OCI-LY3 (cell line): ENCODE results near the gene ABHD12.
"Not testable (repeated sequence)": the region's sequence is repeated elsewhere in the genome, so short reads cannot be mapped to it uniquely, and the experiment has no call there.

Source experiments
- H2AFZ ChIP-seq: fragments of 200-600, 300-600 bp; shearing (Covaris generic); 2 replicates; pipeline ENCODE4 v1.6.0; 2014; ENCODE audit warnings: antibody characterized with exemption, low read depth, low read length
- H3K27ac ChIP-seq: fragments of 200-600, 300-600 bp; sonication (generic); 2 replicates; pipeline ENCODE4 v1.5.1; 2014; ENCODE audit warnings: mild to moderate bottlenecking, low read length, moderate library complexity, mixed read lengths
- H3K27me3 ChIP-seq: fragments of 200-600, 300-600 bp; sonication (generic); 2 replicates; pipeline ENCODE4 v1.6.1; 2014; ENCODE audit warnings: low read depth, low read length, mixed read lengths
- H3K36me3 ChIP-seq: fragments of 200-600, 300-600 bp; sonication (generic); replicated peaks from 2 replicates; pipeline ENCODE3; 2014; ENCODE audit warnings: low read depth, low read length, mixed read lengths
- H3K4me1 ChIP-seq: fragments of 300-600, 200-600 bp; sonication (generic); 2 replicates; pipeline ENCODE4 v1.6.1; 2014; ENCODE audit warnings: low read length, mixed read lengths
- H3K4me2 ChIP-seq: fragments of 200-600, 300-600 bp; sonication (generic); 2 replicates; pipeline ENCODE4 v1.6.1; 2014; ENCODE audit warnings: low read length, mixed read lengths
- H3K4me3 ChIP-seq: fragments of 300-600, 200-600 bp; sonication (generic); 2 replicates; pipeline ENCODE4 v1.5.1; 2014; ENCODE audit warnings: antibody characterized with exemption, mild to moderate bottlenecking, low read length, moderate library complexity
- H3K79me2 ChIP-seq: fragments of 300-600, 200-600 bp; shearing (Covaris generic); 2 replicates; pipeline ENCODE4 v1.6.1; 2014; ENCODE audit warnings: mild to moderate bottlenecking, low read length, mixed read lengths
- H3K9ac ChIP-seq: fragments of 300-600, 200-600 bp; shearing (Covaris generic); 2 replicates; pipeline ENCODE4 v1.6.0; 2014; ENCODE audit warnings: mild to moderate bottlenecking, low read length, moderate library complexity
- H3K9me3 ChIP-seq: fragments of 200-600, 300-600 bp; shearing (Covaris generic); 2 replicates; pipeline ENCODE4 v1.6.1; 2014; ENCODE audit warnings: low read length, mixed read lengths; ENCODE audit not compliant: insufficient read depth
- H4K20me1 ChIP-seq: fragments of 200-600, 300-600 bp; sonication (generic); 2 replicates; pipeline ENCODE4 v1.6.1; 2016; ENCODE audit warnings: low read length, mixed read lengths; ENCODE audit not compliant: insufficient read depth
- CTCF ChIP-seq: fragments of 200-600, 300-600 bp; sonication (generic); IDR thresholded peaks from 2 replicates; pipeline ENCODE4 v1.5.1; 2014; ENCODE audit warnings: antibody characterized with exemption, low read length, low read depth
- EZH2phosphoT487 ChIP-seq: fragments of 200-600 bp; shearing (Covaris generic); IDR thresholded peaks from 2 replicates; pipeline ENCODE4 v1.6.1; 2018; ENCODE audit warnings: antibody characterized with exemption, mixed run types, low read depth

Gene ABHD12

GRCh38 chr20:25408170-25408547, 17.5 kb upstream of the ABHD12 start:
- H3K79me2 ChIP-seq: peaks cover 56% of the 10 kb centered on the region
- peak overlapping the region; percentile 90 for H3K4me2 ChIP-seq
- peak overlapping the region; percentile 93 for H2AFZ ChIP-seq
- H3K4me3 ChIP-seq: peak overlapping the region; percentile 96
- 0 out of 2 replicates have a peak, but pooled peaks cover 4% of the 10 kb centered on the region for H4K20me1 ChIP-seq
- peaks cover 12% of the 10 kb centered on the region for H3K36me3 ChIP-seq
- peaks cover 15% of the 10 kb centered on the region for H3K9me3 ChIP-seq
- H3K9ac ChIP-seq: peak overlapping the region; percentile 94
- peak overlapping the region; percentile 60 for H3K27ac ChIP-seq
- peaks cover 10% of the 10 kb centered on the region for H3K4me1 ChIP-seq
- no peaks in the 10 kb centered on the region for H3K27me3 ChIP-seq
- no peak for TF ChIP-seq CTCF
- no peak for TF ChIP-seq EZH2phosphoT487

- Histone ChIP-seq H3K27me3 (no peaks in the 10 kb centered on the region), H3K27ac (peak within 1 kb of the TSS; percentile 60), H3K79me2 (peaks cover 50% of the 10 kb centered on the region), H3K36me3 (peaks cover 12% of the 10 kb centered on the region), H3K9me3 (peaks cover 21% of the 10 kb centered on the region), H3K4me1 (peaks cover 10% of the 10 kb centered on the region), H3K4me3 (peak within 1 kb of the TSS; percentile 96), H3K9ac (peak within 1 kb of the TSS; percentile 94), H4K20me1 (0 out of 2 replicates have a peak, but pooled peaks cover 4% of the 10 kb centered on the region), H2AFZ (peak within 1 kb of the TSS; percentile 93), H3K4me2 (peak within 1 kb of the TSS; percentile 90)
- TF ChIP-seq CTCF: no peak
- TF ChIP-seq EZH2phosphoT487: no peak
Measured at GRCh38 chr20:25407311-25408169, 16.9 kb upstream of the ABHD12 start, which contains the start of gene GINS1. Gene GINS1, plus strand, starts transcription at chr20:25407673. Its CDS starts 148 bp downstream, at chr20:25407821.

- TF ChIP-seq CTCF (no peak), EZH2phosphoT487 (no peak)
- no peaks in the 10 kb centered on the region for H4K20me1 ChIP-seq
- H3K9me3 ChIP-seq: peaks cover 25% of the 10 kb centered on the region
- peaks cover under 1% of the 10 kb centered on the region for H3K79me2 ChIP-seq
- H3K4me3 ChIP-seq: no peak overlapping the region
- H2AFZ ChIP-seq: no peak overlapping the region
- H3K9ac ChIP-seq: no peak overlapping the region
- no peak overlapping the region for H3K27ac ChIP-seq
- H3K4me2 ChIP-seq: no peak overlapping the region
- no peaks in the 10 kb centered on the region for H3K27me3 ChIP-seq
- H3K4me1 ChIP-seq: peaks cover 3% of the 10 kb centered on the region; the same call in 1 of the 2 replicates
- no peaks in the 10 kb centered on the region for H3K36me3 ChIP-seq
Measured at GRCh38 chr20:25402583-25402982, 11.9 kb upstream of the ABHD12 start.

GRCh38 chr20:25400291-25400732, 9.7 kb upstream of the ABHD12 start:
- H3K9me3 ChIP-seq: peaks cover 25% of the 10 kb centered on the region
- H3K27ac ChIP-seq: not testable (repeated sequence)

More at GRCh38 chr20:25400291-25400732, 9.7 kb upstream of the ABHD12 start:
- H2AFZ ChIP-seq, H3K4me1 ChIP-seq, H4K20me1 ChIP-seq, H3K27me3 ChIP-seq, H3K4me3 ChIP-seq, H3K4me2 ChIP-seq, H3K9ac ChIP-seq, H3K36me3 ChIP-seq, H3K79me2 ChIP-seq: not testable (repeated sequence)
